ENCODE data around the gene KRTAP29-1.
"Not testable (repeated sequence)": the region's sequence is repeated elsewhere in the genome, so short reads cannot be mapped to it uniquely, and the experiment has no call there.

The KRTAP29-1 gene, protein sequence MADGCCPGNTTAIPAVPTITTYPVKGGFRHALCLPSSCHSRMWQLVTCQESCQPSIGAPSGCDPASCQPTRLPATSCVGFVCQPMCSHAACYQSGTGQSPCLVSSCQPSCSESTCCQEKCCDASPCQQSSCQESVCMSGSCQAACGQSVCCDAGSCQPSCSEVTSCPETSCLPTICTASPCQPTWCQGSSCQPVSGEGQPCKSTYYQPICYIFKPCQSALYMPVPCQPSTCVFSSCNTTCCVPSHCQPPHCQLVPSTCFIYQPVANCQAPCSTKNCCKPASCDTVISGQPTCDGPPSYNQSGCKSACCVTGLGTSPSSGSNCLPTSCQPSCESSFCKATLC

DNA sequence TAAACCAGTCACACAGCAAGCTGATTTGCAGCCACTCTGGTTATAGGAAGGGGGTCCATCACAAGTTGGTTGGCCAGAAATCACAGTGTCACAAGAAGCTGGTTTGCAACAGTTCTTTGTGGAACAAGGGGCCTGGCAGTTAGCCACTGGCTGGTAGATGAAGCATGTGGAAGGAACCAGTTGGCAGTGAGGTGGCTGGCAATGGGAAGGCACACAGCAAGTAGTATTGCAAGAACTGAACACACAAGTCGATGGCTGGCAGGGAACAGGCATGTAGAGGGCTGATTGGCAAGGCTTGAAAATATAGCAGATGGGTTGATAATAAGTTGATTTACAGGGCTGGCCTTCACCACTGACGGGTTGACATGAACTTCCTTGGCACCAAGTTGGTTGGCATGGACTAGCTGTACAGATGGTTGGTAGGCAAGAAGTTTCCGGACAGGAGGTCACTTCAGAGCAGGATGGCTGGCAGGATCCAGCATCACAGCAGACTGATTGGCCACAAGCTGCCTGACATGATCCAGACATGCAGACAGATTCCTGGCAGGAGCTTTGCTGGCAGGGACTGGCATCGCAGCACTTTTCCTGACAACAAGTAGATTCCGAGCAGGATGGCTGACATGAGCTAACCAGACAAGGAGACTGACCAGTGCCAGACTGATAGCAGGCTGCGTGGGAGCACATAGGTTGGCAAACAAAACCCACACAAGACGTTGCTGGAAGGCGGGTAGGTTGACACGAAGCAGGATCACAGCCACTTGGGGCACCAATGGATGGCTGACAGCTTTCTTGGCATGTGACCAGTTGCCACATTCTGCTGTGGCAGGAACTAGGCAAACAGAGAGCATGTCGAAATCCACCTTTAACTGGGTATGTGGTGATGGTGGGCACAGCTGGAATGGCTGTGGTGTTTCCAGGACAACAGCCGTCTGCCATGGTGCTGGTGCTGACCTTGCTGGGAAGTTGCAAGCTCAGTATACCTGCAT is at the start of gene KRTAP29-1:
Gene KRTAP29-1 (minus strand): TSS at position 936 of the 986 bp plus-strand sequence. CDS start 0 bp downstream, at position 936.
- no peak for DNase-seq

GRCh38 chr17:41351177-41351576 is 48.5 kb upstream of the KRTAP29-1 start:
- DNase-seq, result no peak

DNA sequence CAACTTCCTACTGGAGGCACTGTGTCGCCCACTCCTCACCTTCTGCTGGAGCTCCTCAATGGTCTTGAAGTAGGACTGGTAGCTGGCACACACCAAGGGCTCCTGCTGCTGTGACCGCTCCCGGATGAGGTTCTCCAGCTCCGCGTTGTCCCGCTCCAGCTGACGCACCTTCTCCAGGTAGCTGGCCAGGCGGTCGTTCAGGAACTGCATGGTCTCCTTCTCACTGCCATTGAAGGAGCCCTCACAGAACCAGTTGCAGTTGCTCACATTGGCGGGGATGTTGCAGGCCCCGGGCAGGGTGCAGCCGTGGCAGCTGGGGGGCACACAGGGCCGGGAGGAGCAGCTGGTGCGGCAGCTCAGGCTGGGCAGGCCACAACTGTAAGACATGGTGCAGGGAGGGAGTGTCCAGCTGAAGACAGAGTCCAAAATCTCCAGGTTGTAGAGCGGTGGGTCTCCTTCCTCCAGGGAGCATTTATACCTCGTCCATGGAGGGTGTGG is 47.8 kb upstream of the KRTAP29-1 start, which contains the start of gene KRT33A:
Gene KRT33A (minus strand): TSS at position 448 of the 498 bp plus-strand sequence. CDS start 61 bp downstream, at position 387.
- not testable (repeated sequence) for DNase-seq

GRCh38 chr17:41347869-41348760 is 45.5 kb upstream of the KRTAP29-1 start:
- no peak for DNase-seq

- not testable (repeated sequence) for DNase-seq
These were observed 43.8 kb upstream of the KRTAP29-1 start for GRCh38 chr17:41346421-41346820.

- DNase-seq, result no peak
These were observed 43.3 kb upstream of the KRTAP29-1 start for GRCh38 chr17:41345992-41346391.

- no peak for DNase-seq
These were observed 40.4 kb upstream of the KRTAP29-1 start for GRCh38 chr17:41343029-41343428.

DNA sequence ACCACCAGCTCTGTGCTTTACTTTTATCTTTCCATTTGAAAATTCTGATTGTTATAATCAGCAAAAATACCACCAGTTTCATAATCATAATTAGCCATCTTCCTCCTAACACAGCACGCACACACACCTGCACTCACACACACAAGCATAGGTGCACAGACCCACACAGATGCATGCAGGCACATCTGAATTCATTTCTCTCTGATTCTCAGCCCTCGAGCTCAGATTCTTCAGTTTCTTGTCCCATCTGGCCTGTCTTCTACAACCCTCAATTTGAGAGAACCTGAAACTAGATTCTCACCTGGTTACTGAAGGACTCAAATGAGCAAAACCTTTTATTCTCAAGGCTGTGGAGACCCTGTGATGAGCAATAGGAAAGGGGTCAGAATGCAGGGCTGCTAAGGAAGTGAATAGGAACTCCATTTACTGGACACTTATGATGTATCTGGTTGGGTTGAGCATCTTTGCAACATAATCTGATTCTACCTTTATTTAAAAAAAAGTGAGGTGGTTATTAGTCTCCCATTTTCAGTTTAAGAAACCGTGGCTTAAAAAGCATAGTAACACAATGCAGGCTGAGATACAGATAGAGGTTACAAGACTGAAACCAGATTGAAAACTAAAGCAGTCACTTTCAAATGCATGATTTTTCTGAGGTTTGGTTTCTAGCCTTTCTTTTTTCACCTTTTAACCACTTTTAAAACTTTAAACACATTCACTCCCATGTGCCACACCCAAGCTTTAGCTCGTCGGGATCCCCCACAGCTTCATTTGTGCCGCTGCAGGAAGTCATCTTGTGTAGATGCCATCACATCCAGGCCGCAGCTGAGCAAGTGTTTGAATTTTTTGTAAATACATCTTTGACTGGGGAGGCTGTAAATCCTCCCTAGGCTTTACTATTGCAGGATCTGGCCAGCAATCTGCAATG is 38.5 kb upstream of the KRTAP29-1 start:
- no peak for DNase-seq

DNA sequence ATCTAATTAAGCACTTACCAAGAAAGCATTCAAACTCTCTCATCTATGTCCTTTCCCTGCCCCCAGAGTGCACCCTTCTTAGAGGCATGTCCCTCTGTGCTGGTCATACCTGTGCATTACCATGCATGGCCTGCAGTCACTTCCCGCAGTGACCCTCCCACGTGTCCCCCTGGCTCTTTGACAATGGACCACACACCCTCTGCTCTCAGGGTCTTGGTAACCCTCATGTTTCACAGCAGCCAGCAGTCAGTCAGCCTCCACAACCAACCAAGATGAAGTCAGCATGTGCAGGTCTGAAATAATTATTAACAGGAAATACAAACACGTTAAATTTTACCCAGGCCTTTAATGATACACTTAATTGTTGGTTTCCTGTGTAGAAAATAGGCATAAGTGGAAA is 37.8 kb upstream of the KRTAP29-1 start:
- no peak for DNase-seq

- DNase-seq, result no peak
These were observed 37.0 kb upstream of the KRTAP29-1 start for GRCh38 chr17:41339571-41340172.

DNA sequence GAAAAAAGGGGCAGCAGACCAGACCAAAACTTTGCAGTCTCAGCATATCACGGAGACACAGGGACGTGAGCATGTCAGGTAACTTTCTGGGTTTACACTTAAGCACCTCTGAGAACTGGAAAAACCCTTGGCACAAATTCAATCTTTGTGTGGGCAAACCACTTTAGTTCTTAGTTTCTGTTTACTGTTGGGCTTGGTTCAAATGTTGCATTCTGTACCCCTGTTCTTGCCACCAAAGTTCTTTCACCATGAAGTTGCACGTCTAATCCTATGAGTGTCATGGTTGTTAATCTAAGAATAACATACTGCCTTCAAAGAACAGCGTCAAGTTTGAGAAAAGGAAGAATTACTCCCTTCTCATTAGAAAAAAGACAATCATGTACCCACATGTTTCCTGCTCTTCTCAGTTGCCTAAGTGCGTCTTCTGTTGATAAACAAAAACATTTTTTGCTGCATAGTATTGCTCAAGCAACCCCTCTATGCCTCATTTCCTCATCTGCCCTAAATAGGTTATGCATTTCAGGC is 36.4 kb upstream of the KRTAP29-1 start:
- no peak for DNase-seq

DNA sequence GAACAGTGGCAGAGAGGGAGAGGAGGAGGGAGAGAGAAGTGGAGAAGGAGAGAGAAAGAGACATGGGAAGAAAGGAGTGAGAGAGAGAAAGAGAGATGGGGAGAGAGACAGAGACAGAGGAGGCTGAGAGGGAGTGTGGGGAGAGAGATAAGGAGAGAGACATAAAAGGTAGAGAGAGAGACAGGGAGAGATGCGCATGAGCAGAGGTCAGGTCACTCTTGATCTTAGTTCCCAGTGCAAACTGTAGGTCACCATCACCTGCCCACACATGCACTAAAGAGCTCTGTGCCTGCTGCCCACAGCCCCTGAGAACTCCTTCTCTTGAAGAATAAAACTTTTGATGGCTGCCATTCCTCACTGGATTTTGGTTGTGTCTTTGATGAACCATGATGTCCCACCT is 33.1 kb upstream of the KRTAP29-1 start:
- no peak for DNase-seq

DNA sequence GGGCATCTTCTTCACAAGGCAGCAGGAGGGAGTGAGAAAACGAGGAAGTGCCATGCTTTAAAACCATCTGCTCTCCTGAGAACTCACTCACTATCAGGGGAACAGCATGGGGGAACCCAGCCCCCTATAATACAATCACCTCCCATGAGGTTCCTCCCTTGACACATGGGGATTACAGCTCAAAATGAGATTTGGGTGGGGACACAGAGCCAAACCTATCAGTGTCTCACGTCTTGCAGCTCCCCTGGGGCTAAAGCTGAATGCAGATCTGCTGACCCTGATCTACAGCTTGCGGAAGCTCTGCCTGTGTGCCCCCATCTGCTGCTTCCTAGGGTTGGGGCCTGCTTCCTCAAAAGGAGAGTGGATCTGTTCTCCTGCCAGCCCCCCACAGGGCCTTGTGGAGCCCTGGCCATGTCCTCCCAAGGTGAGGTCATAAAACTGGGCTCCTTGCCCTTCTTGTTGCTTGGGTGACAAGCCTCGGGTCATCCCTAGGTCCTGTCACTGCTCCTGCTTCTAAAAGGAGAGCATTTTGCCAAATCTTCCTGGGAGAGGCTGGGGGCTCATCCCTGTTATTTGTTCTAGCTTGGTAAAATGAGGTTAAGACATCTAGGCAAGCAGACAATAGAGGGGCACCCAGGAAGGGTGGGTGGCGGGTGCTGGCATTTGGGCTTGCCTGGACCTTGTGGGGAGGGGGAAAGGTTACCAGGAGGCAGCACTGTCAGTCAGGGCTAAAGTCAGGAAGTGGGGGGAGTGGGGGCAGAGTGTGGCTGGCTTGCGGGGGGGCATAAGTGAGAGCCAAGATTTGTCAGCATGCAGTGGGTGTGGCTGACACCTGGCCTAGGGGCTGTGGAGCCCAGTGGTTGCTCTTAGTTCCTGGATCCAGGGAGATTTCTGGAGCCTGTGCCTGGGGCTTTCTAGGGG is 32.0 kb upstream of the KRTAP29-1 start:
- DNase-seq, result no peak

- DNase-seq, result no peak
These were observed 31.2 kb upstream of the KRTAP29-1 start for GRCh38 chr17:41333836-41334235.

DNA sequence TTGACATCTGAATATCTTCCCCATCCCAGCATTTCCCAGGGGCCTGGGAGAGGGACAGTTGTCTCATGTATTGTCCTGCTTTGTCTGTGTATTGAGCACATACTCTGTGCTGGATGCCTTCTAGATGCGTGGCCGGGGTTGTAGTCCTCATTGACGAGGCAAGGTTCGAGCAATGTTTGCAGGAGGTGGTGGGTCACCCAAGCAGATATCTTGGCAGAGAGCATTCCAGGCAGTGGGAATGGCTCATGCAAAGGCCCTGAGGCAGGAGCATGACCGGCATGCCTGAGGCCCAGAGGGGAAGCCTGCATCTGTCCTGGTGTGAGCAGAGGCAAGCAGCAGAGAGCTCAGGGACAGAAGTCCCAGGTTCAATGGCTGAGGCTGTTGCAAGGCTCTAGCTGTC is 30.4 kb upstream of the KRTAP29-1 start:
- no peak for DNase-seq

DNA sequence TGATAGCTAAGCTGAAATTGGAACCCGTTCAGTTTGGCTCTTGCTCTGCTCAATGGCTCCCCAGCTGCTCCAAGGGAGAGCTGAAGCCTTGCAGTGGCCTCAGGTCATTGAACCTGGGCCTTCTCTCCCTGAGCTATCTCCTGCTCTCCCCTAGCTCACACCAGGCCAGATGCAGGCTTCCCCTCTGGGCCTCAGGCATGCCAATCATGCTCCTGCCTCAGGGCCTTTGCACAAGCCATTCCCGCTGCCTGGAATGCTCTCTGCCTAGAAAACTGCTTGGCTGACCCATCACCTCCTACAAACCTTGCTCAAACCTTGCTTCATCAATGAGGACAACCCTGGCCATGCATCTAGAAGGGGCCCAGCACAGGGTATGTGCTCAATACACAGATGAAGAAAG is 29.6 kb upstream of the KRTAP29-1 start:
- DNase-seq, result no peak

DNA sequence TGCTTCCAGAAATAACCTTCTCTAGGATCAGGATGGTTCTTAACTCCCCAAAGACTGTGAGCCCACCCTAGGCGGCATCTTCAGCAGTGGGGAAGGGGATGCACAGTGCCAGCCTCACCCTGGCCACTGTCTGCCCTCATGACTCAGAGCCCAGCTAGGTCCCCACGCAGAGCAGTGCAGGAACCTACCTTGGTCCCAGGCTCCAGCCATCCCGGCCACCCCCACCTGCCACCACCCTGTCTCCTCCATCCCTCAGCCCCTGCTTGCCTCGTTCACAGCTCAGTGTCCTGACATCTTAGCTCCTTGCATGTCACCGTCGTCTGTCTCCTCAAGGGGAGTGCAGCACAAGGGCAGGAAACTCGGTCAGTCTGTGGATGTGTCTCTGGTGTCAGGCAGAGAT is 29.0 kb upstream of the KRTAP29-1 start:
- no peak for DNase-seq

GRCh38 chr17:41329279-41329948 is 26.8 kb upstream of the KRTAP29-1 start:
- no peak for DNase-seq

DNA sequence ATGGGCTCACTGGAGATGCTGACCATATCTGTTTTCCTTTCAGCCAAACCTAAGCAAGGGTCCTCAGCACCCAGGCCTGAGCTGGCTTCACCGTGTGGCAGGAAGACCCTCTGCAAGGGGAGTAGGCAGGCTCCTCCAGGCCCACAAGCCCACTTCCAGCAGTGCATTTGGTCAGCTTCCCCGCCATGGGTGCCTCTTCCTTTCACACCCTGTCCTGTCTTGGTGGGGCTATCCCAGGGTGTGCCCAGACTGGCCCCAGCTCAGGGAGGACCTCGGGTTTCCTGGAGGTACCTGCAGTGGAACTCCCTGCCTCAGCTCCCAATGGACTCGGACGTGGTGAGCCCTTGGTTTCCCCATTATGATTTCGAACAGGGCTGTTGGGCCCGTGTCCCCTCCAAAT is 25.6 kb upstream of the KRTAP29-1 start:
- DNase-seq, result no peak

Measured in NCI-H1048 (cell line).